Natural killer cell (primary cell): Measurements from ENCODE around the gene HTR3B. TPM values are rescaled to one million over a fixed set of nuclear protein-coding genes. Genes with fewer than 3 reads are reported as not detected.
A peak's percentile ranks its signal among the peaks of the same experiment; 100 is the strongest.

Experiments
- ATAC-seq, 3 donors: fragments of 150-1000 bp in 2 of 3; fragments of 200-7000 bp in 1 of 3; cut with Tn5 transposase; 1 replicate in 1 of 3; 2 replicates in 2 of 3; pipeline ENCODE4 v1.10.0; 2021; ENCODE audit warnings: mild to moderate bottlenecking in 2 of 3, moderate library complexity in 2 of 3
- DNase-seq, 2 donors: peaks; one replicate each; pipeline versions ENCODE4 v3.0.0 to v3.0.0-alpha.2; 2013 to 2021; ENCODE audit warnings: mixed read lengths in 1 of 2
- H3K27ac ChIP-seq: one replicate; pipeline ENCODE4 v1.5.1; 2013; ENCODE audit warnings: mild to moderate bottlenecking, low read length
- H3K27me3 ChIP-seq: one replicate; pipeline ENCODE4 v1.6.1; 2013; ENCODE audit warnings: low read length; ENCODE audit not compliant: control insufficient read depth, insufficient read depth
- H3K36me3 ChIP-seq: one replicate; pipeline ENCODE4 v1.6.1; 2013; ENCODE audit warnings: low read length; ENCODE audit not compliant: control insufficient read depth, insufficient read depth
- H3K4me1 ChIP-seq: one replicate; pipeline ENCODE4 v1.6.1; 2013; ENCODE audit warnings: low read length; ENCODE audit not compliant: control insufficient read depth, insufficient read depth
- H3K4me3 ChIP-seq: one replicate; pipeline ENCODE4 v1.5.1; 2013; ENCODE audit warnings: low read length
- H3K9me3 ChIP-seq: one replicate; pipeline ENCODE4 v1.6.1; 2013; ENCODE audit warnings: low read length; ENCODE audit not compliant: control insufficient read depth, insufficient read depth
- H3K27ac Mint-ChIP-seq, 2 donors: one replicate each; pipeline ENCODE4 v1.8.0; 2022; ENCODE audit warnings: mild to moderate bottlenecking in 2 of 2, mixed read lengths in 2 of 2, moderate library complexity in 1 of 2
- H3K27me3 Mint-ChIP-seq, 2 donors: one replicate each; pipeline ENCODE4 v1.8.0; 2022; ENCODE audit warnings: low read depth in 2 of 2, mixed read lengths in 2 of 2
- H3K36me3 Mint-ChIP-seq: one replicate; pipeline ENCODE4 v1.8.0; 2022; ENCODE audit warnings: mixed read lengths
- H3K4me1 Mint-ChIP-seq, 2 donors: one replicate each; pipeline ENCODE4 v1.8.0; 2022; ENCODE audit warnings: mixed read lengths in 2 of 2
- H3K4me3 Mint-ChIP-seq: one replicate; pipeline ENCODE4 v1.8.0; 2022; ENCODE audit warnings: mild to moderate bottlenecking, moderate library complexity, mixed read lengths
- H3K9me3 Mint-ChIP-seq, 2 donors: one replicate each; pipeline ENCODE4 v1.8.0; 2022; ENCODE audit warnings: mixed read lengths in 2 of 2
- WGBS: methylation state at CpG from one replicate; pipeline ENCODE4 v1.1.7; 2013; ENCODE audit warnings: missing lambda C conversion rate; ENCODE audit not compliant: insufficient coverage; 5-methylcytosine and 5-hydroxymethylcytosine counted together
- intact Hi-C: fragments of 100-400 bp; cut with micrococcal nuclease; formaldehyde crosslinking; loops from one replicate; pipeline ENCODE4 v1.14.2; 2022
- total RNA-seq, 4 donors: library from RNA; stranded (reverse); fragments of 120-200 nt in 1 of 4; gene quantifications; one replicate each; pipeline versions ENCODE4 v1.2.3 to v1.2.4, GENCODE V29; 2013 to 2022
- TF ChIP-seq, protein P1 (sequence below): fragments of 200-600 bp; IDR thresholded peaks from one replicate; pipeline ENCODE4 v1.8.0; 2022; ENCODE audit warnings: antibody characterized with exemption

The HTR3B gene
- total RNA-seq, 3 donors from 2014 or later (not counting 1 experiment from before 2014, with no cell fraction given): not detected

DNA sequence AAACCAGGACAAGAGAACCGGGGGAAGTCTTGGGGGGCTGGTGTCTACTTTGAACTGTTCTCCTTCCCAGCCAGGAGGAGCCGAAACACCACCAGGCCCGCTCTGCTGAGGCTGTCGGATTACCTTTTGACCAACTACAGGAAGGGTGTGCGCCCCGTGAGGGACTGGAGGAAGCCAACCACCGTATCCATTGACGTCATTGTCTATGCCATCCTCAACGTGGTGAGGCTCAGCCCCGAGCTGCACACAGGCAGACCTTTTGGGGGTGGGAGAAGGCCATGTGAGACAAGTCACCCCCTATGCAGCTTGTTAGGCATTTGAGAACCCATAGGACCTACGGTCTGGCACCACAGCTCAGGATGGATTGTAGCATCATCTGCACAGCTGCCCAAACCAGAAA, 73.1 kb downstream of the HTR3B start:
- no peaks in the 10 kb centered on the region for H3K36me3 Mint-ChIP-seq
- H3K4me3 Mint-ChIP-seq: no peak overlapping the region
- peaks cover 18% of the 10 kb centered on the region for H3K4me1 ChIP-seq
- H3K4me3 ChIP-seq: no peak overlapping the region
- H3K27me3 Mint-ChIP-seq: peaks cover 5 to 24% of the 10 kb centered on the region in 2 donors
- H3K27ac Mint-ChIP-seq: no peak overlapping the region
- H3K27ac ChIP-seq: peak overlapping the region; percentile 70
- no peaks in the 10 kb centered on the region for H3K36me3 ChIP-seq
- H3K4me1 Mint-ChIP-seq: peaks cover 0 to 6% of the 10 kb centered on the region in 2 donors
- H3K9me3 Mint-ChIP-seq: no peaks in the 10 kb centered on the region
- DNase-seq (no peak), ATAC-seq (no peak)
- no peaks in the 10 kb centered on the region for H3K9me3 ChIP-seq
- WGBS: 77% methylated on average over 11 of the region's 11 CpGs
- TF ChIP-seq, protein P1, sequence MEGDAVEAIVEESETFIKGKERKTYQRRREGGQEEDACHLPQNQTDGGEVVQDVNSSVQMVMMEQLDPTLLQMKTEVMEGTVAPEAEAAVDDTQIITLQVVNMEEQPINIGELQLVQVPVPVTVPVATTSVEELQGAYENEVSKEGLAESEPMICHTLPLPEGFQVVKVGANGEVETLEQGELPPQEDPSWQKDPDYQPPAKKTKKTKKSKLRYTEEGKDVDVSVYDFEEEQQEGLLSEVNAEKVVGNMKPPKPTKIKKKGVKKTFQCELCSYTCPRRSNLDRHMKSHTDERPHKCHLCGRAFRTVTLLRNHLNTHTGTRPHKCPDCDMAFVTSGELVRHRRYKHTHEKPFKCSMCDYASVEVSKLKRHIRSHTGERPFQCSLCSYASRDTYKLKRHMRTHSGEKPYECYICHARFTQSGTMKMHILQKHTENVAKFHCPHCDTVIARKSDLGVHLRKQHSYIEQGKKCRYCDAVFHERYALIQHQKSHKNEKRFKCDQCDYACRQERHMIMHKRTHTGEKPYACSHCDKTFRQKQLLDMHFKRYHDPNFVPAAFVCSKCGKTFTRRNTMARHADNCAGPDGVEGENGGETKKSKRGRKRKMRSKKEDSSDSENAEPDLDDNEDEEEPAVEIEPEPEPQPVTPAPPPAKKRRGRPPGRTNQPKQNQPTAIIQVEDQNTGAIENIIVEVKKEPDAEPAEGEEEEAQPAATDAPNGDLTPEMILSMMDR: no peak
- intact Hi-C loops: no loop called here
- no peaks in the 10 kb centered on the region for H3K27me3 ChIP-seq

DNA sequence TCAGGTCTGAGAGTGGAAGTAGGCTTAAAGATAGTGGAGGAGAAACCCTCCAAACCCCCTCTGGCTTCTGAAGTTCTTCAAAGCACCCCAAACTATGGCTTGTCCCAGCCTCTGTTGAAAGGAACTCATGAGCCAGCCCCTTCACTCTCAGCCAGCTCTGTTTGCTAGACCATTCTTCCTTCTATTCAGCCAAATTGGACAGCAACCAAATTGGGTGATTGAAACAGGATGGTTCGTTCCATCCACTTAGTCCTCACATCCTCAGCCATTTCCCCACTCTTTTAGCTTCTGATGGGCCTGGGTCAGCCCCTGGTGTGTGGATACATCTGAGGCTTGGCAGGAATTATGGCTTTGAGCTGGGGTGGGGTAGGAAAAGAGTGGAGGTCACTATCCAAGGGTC, 74.8 kb downstream of the HTR3B start:
- Mint-ChIP-seq H3K27me3 (peaks cover 5 to 37% of the 10 kb centered on the region in 2 donors), H3K36me3 (no peaks in the 10 kb centered on the region), H3K27ac (no peak overlapping the region), H3K9me3 (no peaks in the 10 kb centered on the region), H3K4me3 (no peak overlapping the region), H3K4me1 (peaks cover 0 to 6% of the 10 kb centered on the region in 2 donors)
- no peak for DNase-seq
- intact Hi-C loops: no loop called here
- Histone ChIP-seq H3K36me3 (no peaks in the 10 kb centered on the region), H3K27me3 (no peaks in the 10 kb centered on the region), H3K4me3 (no peak overlapping the region), H3K9me3 (no peaks in the 10 kb centered on the region), H3K4me1 (peaks cover 18% of the 10 kb centered on the region), H3K27ac (no peak overlapping the region)
- TF ChIP-seq, protein P1: no peak
- no peak for ATAC-seq
- WGBS: 100% methylated on average over 1 of the region's 1 CpG

DNA sequence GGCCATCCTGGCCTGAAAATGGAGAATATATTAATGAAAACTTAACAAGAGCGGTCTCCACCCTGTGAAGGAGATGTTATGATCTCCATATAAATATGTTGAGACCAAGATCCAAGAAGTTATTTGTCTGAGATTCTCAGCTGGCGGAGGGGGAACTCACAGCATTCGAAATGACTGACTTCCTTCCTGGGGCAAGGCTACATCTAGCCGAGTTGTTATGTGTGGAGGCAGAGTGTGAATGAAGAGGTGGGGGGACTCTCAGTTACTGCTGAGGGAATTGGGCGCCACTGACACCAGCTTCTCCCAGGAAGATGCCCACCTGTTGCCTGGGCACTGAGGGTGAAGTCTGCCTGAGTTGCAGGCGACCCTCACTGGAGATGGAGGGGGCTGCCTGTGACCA, 76.2 kb downstream of the HTR3B start:
- Histone ChIP-seq H3K36me3 (no peaks in the 10 kb centered on the region), H3K4me1 (peaks cover 18% of the 10 kb centered on the region), H3K27me3 (no peaks in the 10 kb centered on the region), H3K9me3 (no peaks in the 10 kb centered on the region), H3K4me3 (no peak overlapping the region), H3K27ac (no peak overlapping the region)
- Mint-ChIP-seq H3K9me3 (no peaks in the 10 kb centered on the region), H3K27me3 (peaks cover 5 to 32% of the 10 kb centered on the region in 2 donors), H3K36me3 (no peaks in the 10 kb centered on the region), H3K4me1 (peaks cover 0 to 6% of the 10 kb centered on the region in 2 donors), H3K27ac (no peak overlapping the region), H3K4me3 (no peak overlapping the region)
- WGBS: 32% methylated on average over 6 of the region's 6 CpGs
- DNase-seq (no peak), ATAC-seq (no peak)
- intact Hi-C loops: no loop called here
- TF ChIP-seq, protein P1: no peak

DNA sequence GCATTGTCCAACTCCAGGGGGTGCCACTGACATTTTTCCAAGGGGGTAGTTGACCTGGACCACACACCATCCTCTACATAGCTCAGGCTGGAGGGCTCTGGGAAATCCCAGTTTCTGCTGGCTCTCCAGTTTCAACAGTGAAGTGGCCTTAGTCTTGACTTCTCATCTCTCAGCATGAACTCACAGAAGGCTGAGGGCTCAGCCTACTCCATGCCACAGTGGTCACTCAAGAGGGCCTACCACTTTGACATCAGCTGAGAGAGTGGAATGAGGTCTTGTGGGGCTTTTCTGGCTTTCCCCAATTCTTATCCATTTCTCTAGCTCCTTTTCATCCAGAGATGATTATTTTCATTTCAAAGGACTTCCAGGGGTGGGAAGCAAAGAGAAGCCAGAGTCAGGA, 77.7 kb downstream of the HTR3B start:
- Histone ChIP-seq H3K4me1 (peaks cover 11% of the 10 kb centered on the region), H3K27me3 (no peaks in the 10 kb centered on the region), H3K36me3 (no peaks in the 10 kb centered on the region), H3K9me3 (no peaks in the 10 kb centered on the region), H3K27ac (no peak overlapping the region), H3K4me3 (no peak overlapping the region)
- H3K4me1 Mint-ChIP-seq: peaks cover 0 to 4% of the 10 kb centered on the region in 2 donors
- H3K9me3 Mint-ChIP-seq: no peaks in the 10 kb centered on the region
- DNase-seq: no peak
- no peak overlapping the region for H3K4me3 Mint-ChIP-seq
- intact Hi-C loops: no loop called here
- no peak for ATAC-seq
- H3K27ac Mint-ChIP-seq: no peak overlapping the region
- peaks cover 5 to 27% of the 10 kb centered on the region in 2 donors for H3K27me3 Mint-ChIP-seq
- TF ChIP-seq, protein P1: no peak
- no peaks in the 10 kb centered on the region for H3K36me3 Mint-ChIP-seq
